D721Med (cell line): ENCODE data around the gene MEIG1.
"Not testable (repeated sequence)": the region's sequence is repeated elsewhere in the genome, so short reads cannot be mapped to it uniquely, and the experiment has no call there.

Experiments used
- DNase-seq: peaks from one replicate; pipeline ENCODE4 v3.0.0; 2011; ENCODE audit warnings: low spot score; ENCODE audit not compliant: insufficient read length
- FAIRE-seq: peaks from 2 replicates; lab custom pipeline; 2011; peaks lifted over from hg19 to GRCh38; lab: Jason Lieb, UNC
- TF ChIP-seq, protein P1 (sequence below): IDR thresholded peaks from 2 replicates; pipeline ENCODE4 v1.5.1; 2012; ENCODE audit warnings: mild to moderate bottlenecking, control low read depth; ENCODE audit not compliant: insufficient read depth; ENCODE audit errors: missing control alignments

The MEIG1 gene

DNA sequence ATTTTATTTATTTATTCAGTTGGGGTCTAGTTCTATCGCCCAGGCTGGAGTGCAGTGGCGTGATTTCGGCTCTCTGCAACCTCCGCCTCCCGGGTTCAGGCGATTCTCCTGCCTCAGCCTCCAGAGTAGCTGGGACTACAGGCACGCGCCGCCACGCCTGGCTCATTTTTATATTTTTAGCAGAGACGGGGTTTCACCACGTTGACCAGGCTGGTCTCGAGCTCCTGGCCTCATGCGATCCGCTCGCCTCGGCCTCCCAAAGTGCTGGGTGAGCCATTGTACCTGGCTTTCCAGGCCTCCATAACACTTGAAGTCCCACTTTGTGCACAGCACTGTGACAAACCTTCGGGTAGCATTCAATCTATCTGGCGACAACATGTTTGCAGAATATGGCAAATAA, 4.3 kb upstream of the MEIG1 start:
- FAIRE-seq (no peak), DNase-seq (no peak)
- TF ChIP-seq, protein P1, sequence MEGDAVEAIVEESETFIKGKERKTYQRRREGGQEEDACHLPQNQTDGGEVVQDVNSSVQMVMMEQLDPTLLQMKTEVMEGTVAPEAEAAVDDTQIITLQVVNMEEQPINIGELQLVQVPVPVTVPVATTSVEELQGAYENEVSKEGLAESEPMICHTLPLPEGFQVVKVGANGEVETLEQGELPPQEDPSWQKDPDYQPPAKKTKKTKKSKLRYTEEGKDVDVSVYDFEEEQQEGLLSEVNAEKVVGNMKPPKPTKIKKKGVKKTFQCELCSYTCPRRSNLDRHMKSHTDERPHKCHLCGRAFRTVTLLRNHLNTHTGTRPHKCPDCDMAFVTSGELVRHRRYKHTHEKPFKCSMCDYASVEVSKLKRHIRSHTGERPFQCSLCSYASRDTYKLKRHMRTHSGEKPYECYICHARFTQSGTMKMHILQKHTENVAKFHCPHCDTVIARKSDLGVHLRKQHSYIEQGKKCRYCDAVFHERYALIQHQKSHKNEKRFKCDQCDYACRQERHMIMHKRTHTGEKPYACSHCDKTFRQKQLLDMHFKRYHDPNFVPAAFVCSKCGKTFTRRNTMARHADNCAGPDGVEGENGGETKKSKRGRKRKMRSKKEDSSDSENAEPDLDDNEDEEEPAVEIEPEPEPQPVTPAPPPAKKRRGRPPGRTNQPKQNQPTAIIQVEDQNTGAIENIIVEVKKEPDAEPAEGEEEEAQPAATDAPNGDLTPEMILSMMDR, result no peak

DNA sequence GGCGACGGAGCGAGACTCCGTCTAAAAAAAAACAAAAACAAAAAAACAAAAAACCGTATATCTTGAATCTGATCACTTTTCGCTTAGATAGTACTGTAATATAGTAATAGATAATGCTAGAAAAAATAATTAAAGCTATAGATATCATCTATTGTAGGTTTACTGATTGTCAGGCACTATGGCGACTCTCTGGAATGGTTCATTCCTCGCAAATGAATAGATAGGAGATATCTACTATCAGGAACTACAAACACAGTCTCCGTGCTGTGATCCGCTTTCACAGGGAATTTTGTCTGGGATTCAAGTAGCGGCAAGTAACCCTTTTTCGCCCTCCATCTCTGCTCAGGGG, 342 bp upstream of the MEIG1 start:
- DNase-seq (no peak), FAIRE-seq (no peak)
- TF ChIP-seq, protein P1, result no peak

DNA sequence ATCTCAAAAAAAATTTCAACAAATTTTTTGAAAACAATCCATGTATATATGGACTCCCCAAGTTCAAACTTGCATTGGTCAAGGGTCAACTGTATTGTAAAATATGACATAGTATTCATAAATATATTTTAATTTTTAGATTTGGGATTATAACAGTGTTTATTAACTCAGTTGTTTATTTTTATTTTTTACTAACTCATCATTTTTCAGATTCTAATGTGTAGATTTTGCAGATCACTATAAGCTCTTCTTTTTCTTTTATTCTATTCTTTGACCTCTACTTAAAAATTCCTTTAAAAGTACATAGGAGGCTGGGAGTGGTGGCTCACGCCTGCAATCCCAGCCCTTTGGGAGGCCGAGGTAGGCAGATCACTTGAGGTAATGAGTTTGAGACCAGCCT, 8.7 kb downstream of the MEIG1 start:
- TF ChIP-seq, protein P1, result no peak
- FAIRE-seq (no peak), DNase-seq (no peak)

DNA sequence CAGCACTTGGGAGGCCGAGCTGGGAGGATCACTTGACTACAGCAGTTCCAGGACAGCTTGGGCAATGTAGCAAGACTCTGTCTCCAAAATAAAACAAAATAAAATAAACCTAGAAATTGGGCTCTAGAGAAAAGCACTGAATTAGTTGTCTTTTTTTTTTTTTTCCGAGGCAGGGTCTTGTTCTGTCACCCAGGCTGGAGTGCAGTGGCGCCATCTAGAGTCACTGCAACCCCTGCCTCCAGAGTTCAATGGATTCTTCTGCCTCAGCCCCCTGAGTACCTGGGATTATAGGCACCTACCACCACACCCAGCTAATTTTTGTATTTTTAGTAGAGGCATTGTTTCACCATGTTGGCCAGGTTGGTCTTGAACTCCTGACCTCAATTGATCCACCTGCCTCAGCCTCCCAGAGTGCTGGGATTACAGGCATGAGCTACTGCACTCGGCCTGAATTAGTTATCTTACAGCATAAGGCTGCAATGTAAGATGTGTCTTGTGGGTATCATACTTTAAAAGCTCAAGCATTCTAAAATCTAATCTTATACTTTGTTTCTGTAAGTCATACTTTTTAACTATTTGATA, 12.8 kb downstream of the MEIG1 start:
- FAIRE-seq (no peak), DNase-seq (no peak)
- TF ChIP-seq, protein P1, result peak; percentile 48

DNA sequence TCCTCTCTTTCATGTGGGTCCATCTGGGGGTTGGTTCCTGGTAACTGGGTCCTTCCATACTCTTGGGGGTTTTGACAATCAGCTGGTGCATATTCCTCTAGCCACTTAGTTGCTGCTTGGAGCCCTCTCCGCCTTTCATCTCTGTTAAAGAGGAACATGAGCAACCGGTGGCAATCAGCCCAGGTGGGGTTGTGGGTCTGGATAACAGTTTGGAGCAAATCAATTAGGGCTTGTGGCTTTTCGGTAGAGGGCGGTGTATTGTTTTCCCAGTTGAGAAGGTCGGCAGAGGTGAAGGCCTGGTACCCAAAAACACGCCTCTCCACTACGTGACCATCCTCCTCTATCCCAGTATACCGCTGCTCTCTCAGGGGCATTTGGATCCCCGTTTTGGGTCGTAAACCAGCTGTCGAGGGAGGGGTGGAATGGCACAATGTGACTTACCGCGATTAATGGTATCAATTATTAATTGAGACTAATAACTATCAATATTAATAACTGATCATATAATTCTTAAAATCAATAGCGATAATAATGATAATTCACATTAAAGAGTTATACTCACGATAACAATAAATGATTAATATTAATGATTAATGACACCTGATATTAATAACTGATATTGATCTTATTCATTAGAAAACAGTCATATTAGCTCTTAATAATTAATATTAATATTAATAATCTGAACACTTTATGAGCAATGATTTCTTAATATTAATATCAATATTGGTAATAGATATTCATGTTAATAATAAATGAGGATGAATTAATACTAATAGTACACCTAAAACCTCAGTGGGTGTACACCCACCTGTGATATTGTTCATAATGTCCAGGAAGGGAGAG, 15.2 kb downstream of the MEIG1 start:
- not testable (repeated sequence) for FAIRE-seq, DNase-seq

DNA sequence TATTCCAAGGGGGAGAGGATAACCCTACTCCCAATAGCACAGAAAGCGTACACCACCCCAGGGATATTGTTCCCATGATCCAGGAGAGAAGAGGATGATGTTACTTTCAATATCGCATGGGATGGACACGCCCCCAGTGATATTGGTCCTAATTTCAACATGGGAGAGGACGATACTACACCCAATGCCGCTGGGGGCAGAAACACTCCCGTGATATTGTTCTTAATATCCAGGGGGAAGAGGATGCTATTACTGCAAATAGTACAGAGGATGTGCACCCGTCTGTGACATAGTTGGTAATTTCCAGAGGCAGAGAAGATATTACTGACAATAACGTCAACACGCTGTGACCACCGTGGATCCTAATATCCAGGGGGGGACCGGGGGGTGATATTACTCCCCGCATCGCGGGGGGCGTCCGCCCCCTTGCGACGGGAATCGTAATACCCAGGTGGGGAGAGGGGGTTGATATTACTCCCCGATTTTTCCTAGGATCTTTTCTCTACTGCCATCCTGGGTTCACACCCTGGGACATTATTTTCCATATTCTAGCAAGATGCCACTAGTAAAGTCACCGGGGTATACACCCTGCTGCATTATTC, 16.6 kb downstream of the MEIG1 start:
- TF ChIP-seq, protein P1, result peak; percentile 10
- FAIRE-seq (no peak), DNase-seq (no peak)

DNA sequence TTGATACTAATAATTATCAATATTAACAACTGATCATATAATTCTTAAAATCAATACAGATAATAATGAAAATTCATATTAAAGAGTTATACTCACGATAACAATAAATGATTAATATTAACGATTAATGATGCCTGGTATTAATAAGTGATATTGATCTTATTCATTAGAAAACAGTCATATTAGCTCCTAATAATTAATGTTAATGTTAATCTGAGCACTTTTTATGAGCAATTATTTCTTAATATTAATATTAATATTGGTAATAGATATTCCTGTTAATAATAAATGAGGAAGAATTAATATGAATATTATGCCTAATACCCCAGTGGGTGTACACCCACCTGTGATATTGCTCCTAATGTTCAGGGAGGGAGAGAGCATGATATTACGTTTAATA, 23.6 kb downstream of the MEIG1 start:
- FAIRE-seq (no peak), DNase-seq (no peak)
- TF ChIP-seq, protein P1, result no peak

DNA sequence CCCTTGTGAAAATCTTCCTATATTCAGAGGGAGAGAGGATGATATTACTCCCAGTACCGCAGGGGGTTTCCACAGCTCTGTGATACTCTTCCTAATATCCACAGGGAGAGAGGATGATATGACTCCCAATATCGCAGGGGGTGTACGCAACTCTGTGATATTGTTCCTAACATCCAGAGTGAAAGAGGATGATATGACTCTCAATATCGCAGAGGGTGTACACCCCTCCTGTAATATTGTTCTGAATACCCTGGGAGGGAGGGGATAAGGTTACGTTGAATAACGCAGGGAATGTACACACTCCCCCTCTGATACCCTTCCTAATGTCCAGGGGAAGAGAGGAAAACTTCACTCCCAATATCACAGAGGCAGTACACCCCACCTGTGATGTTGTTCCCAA, 30.4 kb downstream of the MEIG1 start:
- FAIRE-seq, DNase-seq: not testable (repeated sequence)
